H1 (cell line): ENCODE data around the gene EML1. TPM values are rescaled to one million over a fixed set of nuclear protein-coding genes. Genes with fewer than 3 reads are reported as not detected.

Experiments used
- ASH2L ChIP-seq: fragments of 200-600, 300-600 bp; sonication (generic); IDR thresholded peaks from one replicate; pipeline ENCODE4 v1.7.1; 2017; ENCODE audit warnings: low read length
- CBX5 ChIP-seq: fragments of 300-800, 300-1000 bp; sonication (generic); IDR thresholded peaks from 2 replicates; pipeline ENCODE4 v1.7.1; 2016; ENCODE audit warnings: antibody characterized with exemption, low read length, low read depth
- EP300 ChIP-seq, 2 experiments: IDR thresholded peaks; 1 replicate in 1 of 2; 2 replicates in 1 of 2; pipeline ENCODE4 v1.6.1; 2011 to 2012; ENCODE audit warnings: low read depth in 2 of 2, low read length in 2 of 2, mild to moderate bottlenecking in 2 of 2, borderline replicate concordance in 1 of 2, inconsistent platforms in 1 of 2, moderate library complexity in 1 of 2
- JUND ChIP-seq: IDR thresholded peaks from 2 replicates; pipeline ENCODE4 v1.6.1; 2011; ENCODE audit warnings: mild to moderate bottlenecking, improper control_type of control experiment, low read length
- POU5F1 ChIP-seq: IDR thresholded peaks from 2 replicates; pipeline ENCODE4 v1.6.1; 2011; ENCODE audit warnings: low read depth, mild to moderate bottlenecking, low read length, moderate library complexity
- polyA plus RNA-seq, 7 experiments: library from polyadenylated mRNA; depleted of rRNA in 3 of 7; stranded (reverse) in 5 of 7; unstranded in 2 of 7; fragments of >200 nt in 5 of 7; fragments of 200-250 nt in 2 of 7; gene quantifications; 1 replicate in 5 of 7; 2 replicates in 1 of 7; 4 replicates in 1 of 7; pipeline versions ENCODE4 v1.2.1 to v1.2.3, GENCODE V29; 2011 to 2013; ENCODE audit warnings: missing spikeins in 2 of 7, mixed read lengths in 2 of 7
- total RNA-seq: library from RNA; stranded (reverse); fragmentation: NEBNext Ultra II Directional; extraction: Animal tissue kit (Norgen Biotek cat#: 25700); gene quantifications from 2 replicates; pipeline ENCODE4 v1.2.1, GENCODE V29; 2021
- TF ChIP-seq, protein P1 (sequence below): fragments of 300-600 bp; sonication (generic); IDR thresholded peaks from 2 replicates; pipeline ENCODE4 v1.7.1; 2012; ENCODE audit warnings: low read length, moderate library complexity, mild to moderate bottlenecking, inconsistent platforms; ENCODE audit not compliant: insufficient replicate concordance
- TF ChIP-seq, protein P2 (sequence below), 3 experiments: IDR thresholded peaks; 1 replicate in 2 of 3; 2 replicates in 1 of 3; pipeline versions ENCODE4 v1.5.1 to v1.6.1; 2011; ENCODE audit warnings: low read length in 3 of 3, mild to moderate bottlenecking in 3 of 3, inconsistent platforms in 2 of 3, low read depth in 1 of 3, moderate library complexity in 1 of 3; ENCODE audit not compliant: insufficient read depth in 1 of 3; ENCODE audit errors: control extremely low read depth in 1 of 3

The EML1 gene
- total and polyA plus RNA-seq, 2 of the 8 experiments (the other 6 are each of a cell fraction or from before 2014, with no cell fraction given), result 11.1 to 24.7 TPM

DNA sequence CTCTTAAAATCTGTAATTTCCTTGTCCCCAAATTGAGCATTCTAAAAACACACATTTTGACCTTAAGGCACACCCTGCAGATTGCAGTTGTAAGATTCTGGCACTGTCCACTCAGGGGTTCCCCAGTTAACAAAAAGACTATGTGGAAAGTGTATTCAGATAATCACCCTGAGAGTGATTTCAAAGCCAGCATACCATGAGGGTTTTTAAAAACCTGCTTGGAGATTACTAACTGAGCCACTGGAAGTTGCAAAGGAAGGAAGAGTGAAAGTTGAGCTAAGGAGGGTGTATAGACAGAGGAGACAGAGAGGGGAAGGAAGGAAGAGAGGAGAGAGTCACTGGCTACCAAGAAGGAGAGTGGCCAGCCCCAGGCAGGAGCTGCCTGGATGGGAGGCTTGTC lies 82.6 kb downstream of the EML1 start (continued):
- TF ChIP-seq, protein P1, sequence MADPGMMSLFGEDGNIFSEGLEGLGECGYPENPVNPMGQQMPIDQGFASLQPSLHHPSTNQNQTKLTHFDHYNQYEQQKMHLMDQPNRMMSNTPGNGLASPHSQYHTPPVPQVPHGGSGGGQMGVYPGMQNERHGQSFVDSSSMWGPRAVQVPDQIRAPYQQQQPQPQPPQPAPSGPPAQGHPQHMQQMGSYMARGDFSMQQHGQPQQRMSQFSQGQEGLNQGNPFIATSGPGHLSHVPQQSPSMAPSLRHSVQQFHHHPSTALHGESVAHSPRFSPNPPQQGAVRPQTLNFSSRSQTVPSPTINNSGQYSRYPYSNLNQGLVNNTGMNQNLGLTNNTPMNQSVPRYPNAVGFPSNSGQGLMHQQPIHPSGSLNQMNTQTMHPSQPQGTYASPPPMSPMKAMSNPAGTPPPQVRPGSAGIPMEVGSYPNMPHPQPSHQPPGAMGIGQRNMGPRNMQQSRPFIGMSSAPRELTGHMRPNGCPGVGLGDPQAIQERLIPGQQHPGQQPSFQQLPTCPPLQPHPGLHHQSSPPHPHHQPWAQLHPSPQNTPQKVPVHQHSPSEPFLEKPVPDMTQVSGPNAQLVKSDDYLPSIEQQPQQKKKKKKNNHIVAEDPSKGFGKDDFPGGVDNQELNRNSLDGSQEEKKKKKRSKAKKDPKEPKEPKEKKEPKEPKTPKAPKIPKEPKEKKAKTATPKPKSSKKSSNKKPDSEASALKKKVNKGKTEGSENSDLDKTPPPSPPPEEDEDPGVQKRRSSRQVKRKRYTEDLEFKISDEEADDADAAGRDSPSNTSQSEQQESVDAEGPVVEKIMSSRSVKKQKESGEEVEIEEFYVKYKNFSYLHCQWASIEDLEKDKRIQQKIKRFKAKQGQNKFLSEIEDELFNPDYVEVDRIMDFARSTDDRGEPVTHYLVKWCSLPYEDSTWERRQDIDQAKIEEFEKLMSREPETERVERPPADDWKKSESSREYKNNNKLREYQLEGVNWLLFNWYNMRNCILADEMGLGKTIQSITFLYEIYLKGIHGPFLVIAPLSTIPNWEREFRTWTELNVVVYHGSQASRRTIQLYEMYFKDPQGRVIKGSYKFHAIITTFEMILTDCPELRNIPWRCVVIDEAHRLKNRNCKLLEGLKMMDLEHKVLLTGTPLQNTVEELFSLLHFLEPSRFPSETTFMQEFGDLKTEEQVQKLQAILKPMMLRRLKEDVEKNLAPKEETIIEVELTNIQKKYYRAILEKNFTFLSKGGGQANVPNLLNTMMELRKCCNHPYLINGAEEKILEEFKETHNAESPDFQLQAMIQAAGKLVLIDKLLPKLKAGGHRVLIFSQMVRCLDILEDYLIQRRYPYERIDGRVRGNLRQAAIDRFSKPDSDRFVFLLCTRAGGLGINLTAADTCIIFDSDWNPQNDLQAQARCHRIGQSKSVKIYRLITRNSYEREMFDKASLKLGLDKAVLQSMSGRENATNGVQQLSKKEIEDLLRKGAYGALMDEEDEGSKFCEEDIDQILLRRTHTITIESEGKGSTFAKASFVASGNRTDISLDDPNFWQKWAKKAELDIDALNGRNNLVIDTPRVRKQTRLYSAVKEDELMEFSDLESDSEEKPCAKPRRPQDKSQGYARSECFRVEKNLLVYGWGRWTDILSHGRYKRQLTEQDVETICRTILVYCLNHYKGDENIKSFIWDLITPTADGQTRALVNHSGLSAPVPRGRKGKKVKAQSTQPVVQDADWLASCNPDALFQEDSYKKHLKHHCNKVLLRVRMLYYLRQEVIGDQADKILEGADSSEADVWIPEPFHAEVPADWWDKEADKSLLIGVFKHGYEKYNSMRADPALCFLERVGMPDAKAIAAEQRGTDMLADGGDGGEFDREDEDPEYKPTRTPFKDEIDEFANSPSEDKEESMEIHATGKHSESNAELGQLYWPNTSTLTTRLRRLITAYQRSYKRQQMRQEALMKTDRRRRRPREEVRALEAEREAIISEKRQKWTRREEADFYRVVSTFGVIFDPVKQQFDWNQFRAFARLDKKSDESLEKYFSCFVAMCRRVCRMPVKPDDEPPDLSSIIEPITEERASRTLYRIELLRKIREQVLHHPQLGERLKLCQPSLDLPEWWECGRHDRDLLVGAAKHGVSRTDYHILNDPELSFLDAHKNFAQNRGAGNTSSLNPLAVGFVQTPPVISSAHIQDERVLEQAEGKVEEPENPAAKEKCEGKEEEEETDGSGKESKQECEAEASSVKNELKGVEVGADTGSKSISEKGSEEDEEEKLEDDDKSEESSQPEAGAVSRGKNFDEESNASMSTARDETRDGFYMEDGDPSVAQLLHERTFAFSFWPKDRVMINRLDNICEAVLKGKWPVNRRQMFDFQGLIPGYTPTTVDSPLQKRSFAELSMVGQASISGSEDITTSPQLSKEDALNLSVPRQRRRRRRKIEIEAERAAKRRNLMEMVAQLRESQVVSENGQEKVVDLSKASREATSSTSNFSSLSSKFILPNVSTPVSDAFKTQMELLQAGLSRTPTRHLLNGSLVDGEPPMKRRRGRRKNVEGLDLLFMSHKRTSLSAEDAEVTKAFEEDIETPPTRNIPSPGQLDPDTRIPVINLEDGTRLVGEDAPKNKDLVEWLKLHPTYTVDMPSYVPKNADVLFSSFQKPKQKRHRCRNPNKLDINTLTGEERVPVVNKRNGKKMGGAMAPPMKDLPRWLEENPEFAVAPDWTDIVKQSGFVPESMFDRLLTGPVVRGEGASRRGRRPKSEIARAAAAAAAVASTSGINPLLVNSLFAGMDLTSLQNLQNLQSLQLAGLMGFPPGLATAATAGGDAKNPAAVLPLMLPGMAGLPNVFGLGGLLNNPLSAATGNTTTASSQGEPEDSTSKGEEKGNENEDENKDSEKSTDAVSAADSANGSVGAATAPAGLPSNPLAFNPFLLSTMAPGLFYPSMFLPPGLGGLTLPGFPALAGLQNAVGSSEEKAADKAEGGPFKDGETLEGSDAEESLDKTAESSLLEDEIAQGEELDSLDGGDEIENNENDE, result no peak
- TF ChIP-seq EP300 (IDR thresholded peaks at IDR 0.05; ENCODE audit: borderline replicate concordance in 1 of 2, low read depth in 2 of 2, low read length in 2 of 2) (no peak), CBX5 (no peak), JUND (no peak), POU5F1 (no peak), ASH2L (no peak)
- TF ChIP-seq, protein P2, sequence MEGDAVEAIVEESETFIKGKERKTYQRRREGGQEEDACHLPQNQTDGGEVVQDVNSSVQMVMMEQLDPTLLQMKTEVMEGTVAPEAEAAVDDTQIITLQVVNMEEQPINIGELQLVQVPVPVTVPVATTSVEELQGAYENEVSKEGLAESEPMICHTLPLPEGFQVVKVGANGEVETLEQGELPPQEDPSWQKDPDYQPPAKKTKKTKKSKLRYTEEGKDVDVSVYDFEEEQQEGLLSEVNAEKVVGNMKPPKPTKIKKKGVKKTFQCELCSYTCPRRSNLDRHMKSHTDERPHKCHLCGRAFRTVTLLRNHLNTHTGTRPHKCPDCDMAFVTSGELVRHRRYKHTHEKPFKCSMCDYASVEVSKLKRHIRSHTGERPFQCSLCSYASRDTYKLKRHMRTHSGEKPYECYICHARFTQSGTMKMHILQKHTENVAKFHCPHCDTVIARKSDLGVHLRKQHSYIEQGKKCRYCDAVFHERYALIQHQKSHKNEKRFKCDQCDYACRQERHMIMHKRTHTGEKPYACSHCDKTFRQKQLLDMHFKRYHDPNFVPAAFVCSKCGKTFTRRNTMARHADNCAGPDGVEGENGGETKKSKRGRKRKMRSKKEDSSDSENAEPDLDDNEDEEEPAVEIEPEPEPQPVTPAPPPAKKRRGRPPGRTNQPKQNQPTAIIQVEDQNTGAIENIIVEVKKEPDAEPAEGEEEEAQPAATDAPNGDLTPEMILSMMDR (IDR thresholded peaks at IDR 0.05; ENCODE audit: control extremely low read depth in 1 of 3, insufficient read depth in 1 of 3, low read depth in 1 of 3, low read length in 3 of 3), result no peak
- TF ChIP-seq, all 59 proteins: peak for 0
